Raji (cell line): ENCODE data around the gene IL17RB.

Experiments
- POLR2A ChIP-seq: IDR thresholded peaks from 2 replicates; pipeline ENCODE4 v1.6.1; 2011; ENCODE audit warnings: low read depth, low read length, control low read depth; ENCODE audit not compliant: insufficient read depth

Gene IL17RB

GRCh38 chr3:53835257-53835656 is 11.1 kb upstream of the IL17RB start:
- TF ChIP-seq POLR2A, result no peak

DNA sequence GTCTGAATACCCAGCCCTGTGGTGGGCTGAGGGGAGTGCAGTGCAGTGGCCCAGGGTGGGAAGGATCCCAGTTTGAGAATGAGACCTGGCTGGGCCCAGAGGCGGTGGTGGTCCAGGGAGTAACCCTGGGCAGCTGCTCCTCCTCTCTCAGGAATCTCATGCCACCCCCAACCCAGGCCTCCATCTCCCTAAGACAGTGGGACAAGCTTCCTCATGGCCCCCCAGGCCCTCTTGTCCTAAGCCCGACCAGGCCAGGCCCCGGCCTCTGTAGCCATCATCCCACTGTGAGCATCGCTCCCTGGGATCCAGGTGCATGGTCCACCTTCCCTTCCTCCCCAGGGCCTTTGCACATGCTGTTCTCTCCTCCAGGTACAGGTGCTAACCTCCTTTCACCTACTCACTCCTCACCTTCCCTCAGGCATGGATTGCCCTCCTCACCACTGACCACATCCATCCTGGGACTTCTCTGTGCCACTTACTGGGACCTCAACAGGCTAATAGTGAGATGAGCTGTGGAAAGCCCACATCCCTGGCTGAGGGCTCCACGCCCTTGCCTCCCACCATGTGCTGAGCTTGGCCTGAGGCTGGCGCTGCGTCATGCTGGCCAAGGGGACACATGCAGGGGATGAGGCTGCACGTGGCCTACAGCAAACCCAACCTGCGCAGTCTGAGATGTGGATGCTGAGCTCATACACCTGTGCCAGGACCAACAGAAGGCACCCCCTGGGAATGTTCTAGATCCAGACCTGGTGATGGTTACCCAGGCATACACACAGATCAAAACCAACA is 10.1 kb upstream of the IL17RB start:
- TF ChIP-seq POLR2A, result no peak

DNA sequence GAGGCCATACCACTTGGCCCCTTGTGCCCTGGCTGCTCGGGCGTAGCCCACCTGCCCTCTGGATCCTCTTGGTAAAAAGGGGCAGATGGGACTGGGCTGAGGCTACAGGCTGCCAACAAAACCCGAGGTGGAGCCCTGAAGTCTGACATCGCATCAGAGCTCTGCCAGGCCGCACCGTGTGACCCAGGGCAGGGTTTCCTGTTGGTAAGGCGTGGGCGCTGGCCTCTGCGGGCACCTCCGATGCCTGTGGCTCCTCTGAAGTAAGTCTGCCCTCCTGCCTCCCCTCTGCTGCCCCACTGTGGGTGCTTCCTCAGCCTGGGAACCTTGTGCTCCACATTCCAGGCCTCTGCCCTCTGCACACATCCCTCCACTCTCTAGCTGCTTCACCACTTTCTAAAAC is 9.0 kb upstream of the IL17RB start:
- TF ChIP-seq POLR2A, result no peak

GRCh38 chr3:53841296-53841695 is 5.1 kb upstream of the IL17RB start:
- no peak for TF ChIP-seq POLR2A

- no peak for TF ChIP-seq POLR2A
Observed at GRCh38 chr3:53842436-53843194, 3.8 kb upstream of the IL17RB start.

- TF ChIP-seq POLR2A, result no peak
Observed at GRCh38 chr3:53843195-53844177, 2.9 kb upstream of the IL17RB start.

- no peak for TF ChIP-seq POLR2A
Observed at GRCh38 chr3:53844262-53845102, 1.9 kb upstream of the IL17RB start.

GRCh38 chr3:53845103-53845880 is 1.1 kb upstream of the IL17RB start:
- TF ChIP-seq POLR2A, result no peak

GRCh38 chr3:53845881-53846133 is 561 bp upstream of the IL17RB start:
- no peak for TF ChIP-seq POLR2A

DNA sequence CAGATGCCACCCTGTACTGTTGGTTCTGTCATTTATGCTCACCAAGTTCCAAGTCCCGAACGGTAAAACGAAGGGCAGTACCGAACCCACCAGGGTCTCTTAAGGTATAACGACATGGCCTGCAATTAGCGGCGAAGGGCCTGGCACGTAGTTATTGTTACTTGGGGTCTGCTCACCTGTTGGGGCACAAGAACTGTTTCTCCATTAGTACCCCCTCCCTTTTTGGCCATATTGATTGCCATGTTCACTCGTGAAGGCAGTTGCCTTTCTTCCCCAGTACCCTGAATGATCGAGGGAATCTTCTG is 435 bp downstream of the IL17RB start:
- no peak for TF ChIP-seq POLR2A

DNA sequence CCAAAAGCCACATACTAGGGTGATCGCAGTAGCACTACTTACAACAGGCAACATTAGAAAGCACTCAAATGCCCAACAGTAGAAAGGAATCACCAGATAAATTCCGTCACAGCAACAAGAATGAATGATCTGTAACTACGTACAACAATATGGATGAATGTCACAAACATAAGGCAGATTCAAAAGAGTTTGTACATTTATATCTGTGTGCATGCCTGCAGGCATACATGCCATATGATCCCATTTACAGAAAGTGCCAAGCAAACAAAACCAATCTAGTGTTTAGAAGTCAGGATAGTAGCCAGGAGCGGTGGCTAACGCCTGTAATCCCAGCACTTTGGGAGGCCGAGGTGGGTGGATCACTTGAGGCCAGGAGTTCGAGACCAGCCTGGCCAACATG is 3.5 kb downstream of the IL17RB start:
- no peak for TF ChIP-seq POLR2A

DNA sequence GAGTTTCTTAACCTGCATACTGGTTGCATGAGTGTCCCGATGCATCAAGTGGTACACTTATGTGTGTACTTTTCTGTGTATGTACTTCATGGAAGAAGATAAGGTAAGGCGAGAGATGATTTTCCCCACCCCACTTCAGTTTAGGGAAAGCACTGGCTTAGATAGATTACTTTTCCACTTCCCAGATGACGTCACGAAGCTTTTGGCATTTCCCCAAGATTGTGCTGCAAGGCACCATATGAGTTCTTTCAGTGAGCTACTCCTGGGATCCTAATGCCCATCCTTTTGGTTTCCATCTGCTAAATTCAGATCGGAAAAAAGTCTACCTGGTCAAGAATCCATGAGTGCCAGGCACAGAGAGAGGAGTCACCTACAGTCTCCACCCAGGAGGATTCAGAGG is 4.5 kb downstream of the IL17RB start:
- TF ChIP-seq POLR2A, result no peak

GRCh38 chr3:53856964-53857363 is 10.6 kb downstream of the IL17RB start:
- TF ChIP-seq POLR2A, result no peak

DNA sequence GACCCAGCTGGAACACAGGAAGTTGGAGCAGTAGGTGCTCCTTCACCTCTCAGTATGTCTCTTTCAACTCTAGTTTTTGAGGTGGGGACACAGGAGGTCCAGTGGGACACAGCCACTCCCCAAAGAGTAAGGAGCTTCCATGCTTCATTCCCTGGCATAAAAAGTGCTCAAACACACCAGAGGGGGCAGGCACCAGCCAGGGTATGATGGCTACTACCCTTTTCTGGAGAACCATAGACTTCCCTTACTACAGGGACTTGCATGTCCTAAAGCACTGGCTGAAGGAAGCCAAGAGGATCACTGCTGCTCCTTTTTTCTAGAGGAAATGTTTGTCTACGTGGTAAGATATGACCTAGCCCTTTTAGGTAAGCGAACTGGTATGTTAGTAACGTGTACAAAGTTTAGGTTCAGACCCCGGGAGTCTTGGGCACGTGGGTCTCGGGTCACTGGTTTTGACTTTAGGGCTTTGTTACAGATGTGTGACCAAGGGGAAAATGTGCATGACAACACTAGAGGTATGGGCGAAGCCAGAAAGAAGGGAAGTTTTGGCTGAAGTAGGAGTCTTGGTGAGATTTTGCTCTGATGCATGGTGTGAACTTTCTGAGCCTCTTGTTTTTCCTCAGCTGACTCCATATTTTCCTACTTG is 11.9 kb downstream of the IL17RB start:
- TF ChIP-seq POLR2A, result no peak
